DMS53 (cell line): ENCODE measurements around the gene ZCCHC3.
"Not testable (repeated sequence)": the region's sequence is repeated elsewhere in the genome, so short reads cannot be mapped to it uniquely, and the experiment has no call there.

Experiments used
- DNase-seq: peaks from one replicate; lab custom pipeline; 2025; lab: John Stamatoyannopoulos, UW

The ZCCHC3 gene, protein sequence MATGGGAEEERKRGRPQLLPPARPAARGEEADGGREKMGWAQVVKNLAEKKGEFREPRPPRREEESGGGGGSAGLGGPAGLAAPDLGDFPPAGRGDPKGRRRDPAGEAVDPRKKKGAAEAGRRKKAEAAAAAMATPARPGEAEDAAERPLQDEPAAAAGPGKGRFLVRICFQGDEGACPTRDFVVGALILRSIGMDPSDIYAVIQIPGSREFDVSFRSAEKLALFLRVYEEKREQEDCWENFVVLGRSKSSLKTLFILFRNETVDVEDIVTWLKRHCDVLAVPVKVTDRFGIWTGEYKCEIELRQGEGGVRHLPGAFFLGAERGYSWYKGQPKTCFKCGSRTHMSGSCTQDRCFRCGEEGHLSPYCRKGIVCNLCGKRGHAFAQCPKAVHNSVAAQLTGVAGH

DNA sequence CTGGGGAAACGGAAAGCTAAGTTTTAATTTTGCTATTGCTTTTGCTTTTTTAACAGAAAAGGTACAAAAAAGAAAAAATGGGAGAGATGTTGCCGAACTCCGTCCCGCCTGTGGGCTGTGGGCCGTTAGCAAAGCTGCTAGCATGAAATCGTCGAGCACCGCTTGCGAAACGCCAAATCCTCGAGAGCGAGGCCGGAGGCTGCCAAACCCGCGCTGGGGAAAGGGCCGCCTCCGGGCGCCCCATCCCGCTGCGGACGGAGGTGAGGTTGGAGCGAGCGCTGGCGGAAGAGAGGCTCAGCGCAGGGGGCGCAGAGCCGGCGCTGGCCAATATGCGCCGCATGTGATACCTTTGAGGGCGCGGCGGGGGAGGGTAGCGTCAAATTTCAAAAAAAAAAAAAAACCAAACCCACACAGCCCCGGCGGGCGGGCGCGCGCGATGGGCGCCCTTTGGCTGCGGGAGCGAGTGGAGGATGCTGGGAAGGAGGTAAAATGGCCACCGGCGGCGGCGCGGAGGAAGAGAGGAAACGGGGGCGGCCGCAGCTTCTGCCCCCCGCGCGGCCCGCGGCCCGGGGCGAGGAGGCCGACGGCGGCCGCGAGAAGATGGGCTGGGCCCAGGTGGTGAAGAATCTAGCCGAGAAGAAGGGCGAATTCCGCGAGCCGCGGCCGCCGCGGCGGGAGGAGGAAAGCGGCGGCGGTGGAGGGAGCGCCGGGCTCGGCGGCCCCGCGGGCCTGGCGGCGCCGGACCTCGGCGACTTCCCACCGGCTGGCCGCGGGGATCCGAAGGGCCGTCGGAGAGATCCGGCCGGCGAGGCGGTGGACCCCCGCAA, at the start of gene ZCCHC3:
ZCCHC3 (plus strand) TSS at position 473 of the 827 bp plus-strand sequence; CDS start at position 490, 17 bp downstream.
- peak; percentile 97 for DNase-seq

DNA sequence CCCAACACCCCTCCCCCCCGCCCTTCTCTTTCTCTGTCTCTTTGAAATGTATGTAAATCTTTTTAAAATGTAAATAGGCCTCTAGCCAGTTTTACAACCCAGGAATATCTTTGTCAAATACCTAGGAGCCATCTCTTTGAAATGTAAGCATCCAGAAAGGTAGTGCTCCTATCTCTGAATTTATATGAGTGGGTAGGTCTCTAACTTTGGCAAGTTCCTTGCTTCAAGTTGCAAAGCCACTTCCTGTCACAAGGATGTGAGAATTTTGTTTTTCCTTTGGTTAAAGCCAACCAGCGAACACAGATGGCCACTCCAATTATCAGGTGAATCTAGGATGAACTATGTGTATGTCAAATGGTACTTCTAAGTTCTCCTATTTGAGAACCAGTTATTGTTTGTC, 46.0 kb upstream of the ZCCHC3 start:
- DNase-seq = no peak

DNA sequence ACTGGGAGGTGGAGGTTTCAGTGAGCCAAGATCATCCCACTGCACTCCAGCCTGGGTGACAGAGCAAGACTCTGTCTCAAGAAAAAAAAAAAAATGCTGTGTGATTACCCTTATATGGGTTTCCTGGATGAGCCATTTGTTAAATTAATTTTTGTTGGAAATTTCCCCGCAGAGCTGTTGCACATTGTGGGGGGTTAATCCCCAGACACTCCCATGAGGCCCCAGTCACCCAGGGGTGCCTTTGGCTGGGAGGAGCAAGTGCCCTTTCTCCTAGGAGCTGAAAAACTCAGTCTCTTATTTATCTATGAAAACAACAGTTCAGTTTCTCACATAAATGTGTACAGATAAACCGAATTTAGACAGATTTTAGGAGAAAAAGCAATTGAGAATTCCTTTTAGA, 44.6 kb upstream of the ZCCHC3 start:
- DNase-seq = no peak

DNA sequence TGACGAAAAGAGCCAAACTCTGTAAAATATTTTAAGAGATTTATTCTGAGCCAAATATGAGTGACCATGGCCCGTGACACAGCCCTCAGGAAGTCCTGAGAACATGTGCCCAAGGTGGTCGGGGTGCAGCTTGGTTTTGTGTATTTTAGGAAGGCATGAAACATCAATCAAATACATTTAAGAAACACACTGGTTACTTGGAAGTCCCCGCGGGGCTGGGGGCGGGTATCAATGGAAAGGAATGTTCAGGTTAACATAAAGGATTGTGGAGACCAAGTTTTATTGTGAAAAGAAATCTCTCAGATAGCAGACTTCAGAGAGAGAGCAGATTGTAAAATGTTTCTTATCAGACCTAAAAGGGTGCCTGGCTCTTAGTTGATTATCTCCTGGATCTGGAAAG, 43.9 kb upstream of the ZCCHC3 start:
- not testable (repeated sequence) for DNase-seq

DNA sequence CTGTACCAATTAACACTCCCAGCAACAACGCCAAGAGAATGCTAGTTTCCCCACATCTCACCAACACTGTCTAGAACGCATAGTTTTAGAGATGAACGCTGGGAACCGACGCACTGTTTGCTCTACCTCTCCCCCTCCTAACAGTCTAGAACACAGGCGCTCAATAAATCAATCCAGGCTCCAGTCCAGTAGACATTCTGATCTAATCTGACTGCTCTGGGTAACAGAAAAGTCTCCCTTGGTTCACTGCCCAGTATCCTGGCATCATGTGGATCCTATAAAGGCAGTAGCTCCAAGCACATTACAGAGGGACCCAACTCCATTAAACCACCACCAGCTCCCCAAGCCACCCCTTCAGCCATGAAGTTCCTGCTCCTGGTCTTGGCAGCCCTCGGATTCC, 40.0 kb upstream of the ZCCHC3 start, which contains the start of gene DEFB132:
DEFB132 (plus strand) TSS at position 306 of the 400 bp plus-strand sequence; CDS start at position 361, 55 bp downstream.
- DNase-seq = no peak

DNA sequence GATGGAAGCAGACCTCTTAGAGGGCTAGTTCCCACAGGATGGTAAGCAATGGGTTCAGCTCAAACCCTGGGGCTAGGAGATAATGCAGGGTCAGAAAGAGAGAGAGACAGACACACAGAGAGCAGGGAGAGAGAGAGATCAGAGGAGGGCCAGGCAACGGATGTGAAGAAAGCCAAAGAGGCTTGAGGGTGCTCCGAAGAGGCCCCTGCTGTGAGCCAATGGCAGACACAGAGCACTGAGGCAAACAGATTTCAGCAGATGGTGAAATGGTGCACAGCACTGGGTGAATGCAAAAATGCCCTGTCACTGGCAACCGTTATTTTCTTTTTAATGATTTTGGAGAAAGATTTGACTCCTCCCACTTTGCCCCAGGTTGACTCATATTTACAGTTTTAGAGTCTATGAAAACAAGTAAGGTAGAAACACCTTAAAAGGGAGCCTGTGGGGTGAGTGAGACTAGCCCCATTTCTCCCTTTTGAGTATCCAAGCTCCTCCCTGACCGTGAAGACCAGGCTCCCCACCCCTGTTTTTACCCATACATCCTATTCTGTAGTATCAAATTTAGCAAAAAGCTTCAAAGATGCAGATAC, 39.0 kb upstream of the ZCCHC3 start:
- no peak for DNase-seq

DNA sequence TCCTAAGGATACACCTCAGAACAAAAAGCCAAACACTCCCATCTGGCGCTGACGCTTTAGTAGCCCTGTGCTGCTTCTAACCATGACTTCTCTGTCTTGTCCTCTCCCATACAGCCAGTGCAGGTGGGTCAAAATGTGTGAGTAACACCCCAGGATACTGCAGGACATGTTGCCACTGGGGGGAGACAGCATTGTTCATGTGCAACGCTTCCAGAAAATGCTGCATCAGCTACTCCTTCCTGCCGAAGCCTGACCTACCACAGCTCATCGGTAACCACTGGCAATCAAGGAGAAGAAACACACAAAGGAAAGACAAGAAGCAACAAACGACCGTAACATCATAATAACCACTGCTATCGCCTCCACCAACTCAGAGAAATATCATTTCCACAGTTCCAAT, 38.4 kb upstream of the ZCCHC3 start:
- no peak for DNase-seq

DNA sequence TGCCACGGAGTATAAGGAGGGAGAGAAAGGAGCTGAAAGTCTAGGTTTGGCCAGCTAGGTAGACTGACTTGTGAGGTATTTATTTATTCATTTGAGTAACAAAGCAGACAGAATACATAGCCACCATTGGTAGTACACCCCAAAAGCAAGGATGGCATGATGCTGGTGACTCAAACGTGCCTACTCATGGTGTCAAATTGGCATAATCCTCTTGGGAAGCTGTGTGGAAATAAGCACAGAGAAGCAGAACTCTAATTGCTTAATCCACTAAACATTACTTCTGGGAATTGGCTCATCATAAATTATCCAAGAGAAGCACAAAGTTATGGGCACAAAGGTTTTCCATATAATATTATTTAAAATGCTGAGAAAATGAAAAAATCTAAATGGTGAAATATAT, 37.4 kb upstream of the ZCCHC3 start:
- no peak for DNase-seq

DNA sequence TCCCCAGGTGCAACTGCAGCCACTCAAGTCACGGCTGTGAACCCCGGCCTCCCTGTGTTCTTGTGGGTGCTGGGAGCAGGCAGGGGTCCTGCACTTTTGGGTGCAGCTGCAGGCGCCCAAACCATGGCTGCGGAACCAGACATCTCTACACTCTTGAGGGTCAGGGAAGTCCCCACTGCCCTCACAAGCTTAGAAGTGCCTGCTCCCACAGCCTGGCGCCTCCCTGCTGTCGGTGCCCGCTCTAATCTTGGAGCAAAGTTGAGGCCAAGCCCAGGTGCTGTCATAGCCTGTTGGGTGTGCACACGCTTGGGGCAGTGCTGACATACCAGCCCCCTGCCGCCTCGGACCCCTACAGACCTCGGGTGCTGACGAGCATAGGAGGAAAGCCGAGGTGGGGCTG, 33.7 kb upstream of the ZCCHC3 start:
- DNase-seq = no peak

DNA sequence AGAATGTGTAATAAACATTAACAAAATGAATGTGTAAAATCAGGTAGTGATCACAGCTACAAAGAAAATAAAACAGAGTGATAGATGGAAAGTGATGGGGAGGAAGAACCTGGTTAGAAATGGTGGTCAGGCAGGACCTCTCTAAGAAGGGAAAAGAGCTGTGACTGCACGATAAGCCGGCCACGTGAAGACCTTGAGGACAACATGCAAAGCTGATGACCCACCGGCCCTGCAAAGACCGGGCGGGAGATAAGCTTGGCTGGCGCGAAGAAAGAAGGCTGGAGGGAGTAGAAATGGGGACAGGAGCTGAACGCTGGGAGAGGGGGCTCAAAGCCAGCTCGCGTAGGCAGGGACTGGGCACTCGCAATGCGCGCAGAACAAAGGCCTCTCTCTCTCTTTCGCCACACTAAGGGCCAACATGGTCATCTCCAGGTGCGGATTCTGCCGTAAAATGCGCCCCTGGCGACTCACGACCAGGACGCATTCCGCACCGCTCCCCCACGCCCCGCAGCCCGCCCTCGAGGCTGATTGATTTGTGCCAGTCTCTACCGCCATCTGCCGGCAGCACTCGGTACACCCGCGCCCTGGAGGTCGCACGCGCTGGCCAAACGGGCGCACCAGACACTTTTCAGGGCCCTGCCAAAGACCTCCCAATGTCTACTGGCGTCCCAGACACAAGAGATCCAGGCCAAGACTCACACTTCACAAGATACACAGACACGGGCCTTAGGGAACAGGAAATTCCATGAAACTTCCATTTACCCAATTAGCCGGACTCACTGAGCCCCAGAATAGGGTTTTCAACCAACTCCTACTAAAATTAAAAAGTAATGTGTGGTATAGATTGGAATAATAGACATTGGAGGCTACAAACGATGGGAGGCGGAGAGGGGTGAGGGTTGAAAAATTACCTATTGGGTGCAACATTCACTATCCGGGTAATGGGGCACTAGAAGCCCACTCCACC, 30.5 kb upstream of the ZCCHC3 start:
- peak; percentile 96 for DNase-seq

DNA sequence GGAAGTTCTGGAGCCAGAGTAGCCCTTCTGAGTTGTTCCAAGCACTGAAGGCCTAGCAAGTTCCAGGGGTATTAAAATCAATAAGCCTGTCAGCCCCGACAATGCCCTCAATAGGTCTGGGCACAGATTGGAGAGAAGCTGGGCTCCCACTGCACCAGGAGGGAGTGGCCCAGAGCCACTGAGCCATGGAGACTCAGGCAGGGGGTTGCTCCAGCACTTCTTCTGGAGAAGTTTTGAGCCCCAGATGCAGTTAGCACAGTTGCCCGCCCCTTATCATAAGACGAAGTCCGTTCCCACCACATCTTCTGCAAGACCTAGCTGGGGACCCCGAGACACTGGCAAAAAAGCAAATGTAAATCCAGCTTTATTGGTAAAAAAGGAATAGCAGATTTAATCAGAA, 26.9 kb upstream of the ZCCHC3 start:
- no peak for DNase-seq

DNA sequence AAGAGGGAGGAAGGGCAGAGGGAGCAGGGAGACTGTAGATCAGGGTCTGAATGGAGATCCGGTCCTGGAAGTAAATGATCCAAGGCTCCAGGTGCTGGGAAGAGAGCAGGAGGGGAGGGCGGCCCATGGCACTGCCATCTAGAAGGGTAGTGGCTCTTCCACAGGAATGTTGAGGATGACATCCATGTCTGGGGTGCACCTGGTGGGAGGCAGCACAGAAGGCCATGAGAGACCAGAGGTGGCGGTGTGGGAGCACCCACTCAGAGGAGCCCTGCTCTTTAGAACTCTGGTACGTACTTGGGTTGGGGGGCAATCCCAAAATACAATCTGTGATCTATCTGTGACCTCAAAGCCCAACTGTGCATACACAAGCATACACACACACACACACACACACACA, 26.3 kb upstream of the ZCCHC3 start:
- DNase-seq = no peak

DNA sequence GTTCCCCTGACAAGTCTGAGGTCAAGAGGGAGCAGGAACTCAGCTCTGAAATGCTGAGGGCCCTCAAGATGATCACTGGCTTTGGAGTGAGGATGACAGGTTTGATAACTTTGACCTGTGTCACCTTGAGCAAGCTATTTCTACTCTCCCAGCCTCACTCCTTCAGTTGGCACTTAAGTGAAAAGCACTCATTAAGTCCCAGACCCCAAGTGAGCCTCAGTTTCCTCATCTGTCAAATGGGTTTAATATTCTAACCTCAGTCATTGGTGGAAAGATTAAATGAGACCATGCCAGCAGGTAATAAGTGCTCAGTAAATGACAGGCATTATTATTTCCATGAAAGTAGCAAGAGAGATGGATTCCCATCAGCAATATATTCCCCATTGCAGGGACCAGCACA, 25.8 kb upstream of the ZCCHC3 start:
- DNase-seq = no peak

DNA sequence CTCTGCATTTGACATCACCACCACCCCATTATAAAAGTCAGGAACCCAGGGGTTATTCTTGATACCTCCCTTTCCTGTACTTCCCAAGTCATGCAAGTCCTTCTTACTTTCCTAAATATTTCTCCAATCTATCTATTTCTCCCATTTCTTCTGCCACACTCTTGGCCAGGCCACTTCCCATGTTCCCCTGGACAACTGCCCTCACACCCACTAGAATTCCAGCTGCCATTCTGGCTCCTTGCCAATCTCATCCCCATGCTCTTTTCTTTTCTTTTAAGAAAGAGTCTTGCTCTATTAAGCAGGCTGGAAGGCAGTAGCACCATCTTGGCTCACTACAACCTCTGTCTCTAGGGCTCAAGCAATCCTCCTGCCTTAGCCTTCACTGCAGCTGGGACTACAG, 24.7 kb upstream of the ZCCHC3 start:
- no peak for DNase-seq

DNA sequence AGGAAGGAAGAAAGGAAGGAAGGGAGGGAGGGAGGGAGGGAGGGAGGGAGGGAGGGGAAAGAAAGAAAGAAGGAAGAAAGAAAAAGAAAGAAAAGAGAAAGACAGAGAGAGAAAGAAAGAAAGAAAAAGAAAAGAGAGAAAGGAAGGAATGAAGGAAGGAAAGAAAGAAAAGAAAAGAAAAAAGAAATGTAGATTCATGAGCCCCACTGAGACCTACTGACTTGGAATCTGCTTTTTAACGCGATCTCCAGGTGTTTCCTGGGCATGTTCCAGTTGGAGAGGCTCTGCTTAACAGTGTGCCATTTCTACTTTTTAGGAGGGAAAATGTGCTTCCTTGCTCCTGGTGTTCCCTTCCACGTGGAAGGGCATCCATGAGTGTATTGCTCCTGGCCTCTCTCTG, 23.5 kb upstream of the ZCCHC3 start:
- DNase-seq = no peak

DNA sequence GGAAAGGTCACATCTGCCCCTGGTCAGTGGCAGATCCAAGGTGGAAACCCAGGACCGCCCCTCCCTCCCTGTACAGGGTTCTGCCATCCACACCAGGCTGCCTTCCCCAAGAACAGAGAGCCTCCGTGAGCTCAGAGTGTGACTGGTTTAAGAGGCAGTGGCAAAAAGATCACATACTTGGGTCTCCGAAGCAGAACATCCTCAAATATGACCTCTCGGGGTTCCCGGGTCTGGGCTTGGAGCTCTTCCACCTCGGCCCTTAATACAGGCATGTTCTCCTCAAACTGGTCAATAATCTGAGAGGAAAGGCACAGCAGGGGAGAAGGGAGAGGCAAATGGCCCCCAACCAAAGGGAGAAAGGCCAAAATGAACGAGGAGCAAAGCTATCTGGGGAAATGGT, 21.6 kb upstream of the ZCCHC3 start:
- DNase-seq = no peak

DNA sequence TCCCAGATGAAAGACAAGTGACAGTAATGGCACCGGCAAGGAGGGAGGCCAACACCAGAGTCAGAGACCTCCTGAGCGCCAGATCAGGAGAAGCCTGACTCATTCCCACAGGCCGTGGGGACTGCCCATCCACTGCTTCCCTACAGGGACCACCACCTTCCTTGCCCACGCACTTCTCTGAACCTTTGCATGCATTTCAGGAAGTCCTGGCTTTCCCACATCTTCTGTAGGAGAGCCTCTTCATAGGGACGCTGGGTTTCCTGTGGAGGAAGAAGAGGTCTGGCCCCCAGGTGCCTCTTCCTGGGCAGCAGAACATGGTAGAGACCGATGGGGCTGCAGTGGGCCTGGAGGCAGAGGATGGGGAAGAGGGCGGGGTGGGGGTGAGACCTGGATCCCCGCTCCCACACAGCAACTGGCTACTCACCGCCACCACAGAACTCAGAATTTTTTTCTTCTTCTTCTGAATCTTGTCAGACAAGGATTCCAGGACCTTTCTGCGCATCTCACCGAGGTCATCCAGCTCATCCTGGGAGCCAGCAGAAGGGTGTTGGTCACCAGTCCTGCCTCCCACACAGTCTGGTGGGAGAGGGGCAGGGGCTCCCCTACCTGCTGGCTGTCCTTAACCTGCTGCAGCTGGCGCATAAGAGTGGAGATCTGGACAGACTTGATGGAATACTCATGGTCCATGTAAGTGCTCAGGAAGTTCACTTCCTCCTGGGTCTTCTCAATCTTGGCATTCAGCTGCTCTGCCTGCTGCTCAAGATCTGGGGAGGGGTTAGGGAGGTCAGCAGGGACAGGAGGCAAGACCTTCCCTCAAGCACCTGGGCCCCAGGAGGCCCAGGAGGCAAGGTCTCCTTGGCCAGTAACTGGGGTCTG, 20.5 kb upstream of the ZCCHC3 start:
- no peak for DNase-seq

DNA sequence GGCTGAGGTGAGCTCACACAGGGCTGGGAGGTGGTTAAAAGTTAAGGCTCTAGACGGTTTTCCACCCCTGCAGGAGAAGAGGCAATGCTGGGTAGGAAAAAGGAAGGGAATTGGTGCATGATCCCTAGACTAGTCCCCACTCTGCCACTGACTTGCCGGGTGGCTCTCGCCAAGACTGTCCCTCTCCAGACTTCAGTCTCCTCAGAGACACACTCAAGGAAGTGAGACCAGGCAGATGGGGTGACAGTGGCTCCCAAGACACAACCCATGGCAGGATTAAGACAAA, 19.9 kb upstream of the ZCCHC3 start:
- no peak for DNase-seq

DNA sequence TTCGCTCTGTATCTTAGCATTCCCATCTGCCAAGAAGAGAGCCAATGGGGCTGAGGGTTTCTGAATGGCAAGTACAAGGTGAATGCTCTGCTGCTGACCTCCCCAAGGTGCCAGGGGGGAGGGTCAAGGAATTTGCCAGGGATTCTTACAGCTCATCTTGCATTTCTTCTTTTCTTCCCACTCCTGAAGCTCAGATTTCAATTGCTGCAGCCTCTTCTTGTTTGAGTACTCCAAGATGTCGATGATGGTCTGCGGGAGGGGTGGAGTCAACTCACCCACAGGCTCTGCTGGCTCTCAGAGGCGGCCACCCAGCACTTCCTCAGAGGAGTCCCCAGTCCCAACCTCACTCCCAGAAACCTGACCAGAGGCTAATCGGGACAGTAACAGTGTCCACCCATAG, 19.2 kb upstream of the ZCCHC3 start:
- DNase-seq = no peak

DNA sequence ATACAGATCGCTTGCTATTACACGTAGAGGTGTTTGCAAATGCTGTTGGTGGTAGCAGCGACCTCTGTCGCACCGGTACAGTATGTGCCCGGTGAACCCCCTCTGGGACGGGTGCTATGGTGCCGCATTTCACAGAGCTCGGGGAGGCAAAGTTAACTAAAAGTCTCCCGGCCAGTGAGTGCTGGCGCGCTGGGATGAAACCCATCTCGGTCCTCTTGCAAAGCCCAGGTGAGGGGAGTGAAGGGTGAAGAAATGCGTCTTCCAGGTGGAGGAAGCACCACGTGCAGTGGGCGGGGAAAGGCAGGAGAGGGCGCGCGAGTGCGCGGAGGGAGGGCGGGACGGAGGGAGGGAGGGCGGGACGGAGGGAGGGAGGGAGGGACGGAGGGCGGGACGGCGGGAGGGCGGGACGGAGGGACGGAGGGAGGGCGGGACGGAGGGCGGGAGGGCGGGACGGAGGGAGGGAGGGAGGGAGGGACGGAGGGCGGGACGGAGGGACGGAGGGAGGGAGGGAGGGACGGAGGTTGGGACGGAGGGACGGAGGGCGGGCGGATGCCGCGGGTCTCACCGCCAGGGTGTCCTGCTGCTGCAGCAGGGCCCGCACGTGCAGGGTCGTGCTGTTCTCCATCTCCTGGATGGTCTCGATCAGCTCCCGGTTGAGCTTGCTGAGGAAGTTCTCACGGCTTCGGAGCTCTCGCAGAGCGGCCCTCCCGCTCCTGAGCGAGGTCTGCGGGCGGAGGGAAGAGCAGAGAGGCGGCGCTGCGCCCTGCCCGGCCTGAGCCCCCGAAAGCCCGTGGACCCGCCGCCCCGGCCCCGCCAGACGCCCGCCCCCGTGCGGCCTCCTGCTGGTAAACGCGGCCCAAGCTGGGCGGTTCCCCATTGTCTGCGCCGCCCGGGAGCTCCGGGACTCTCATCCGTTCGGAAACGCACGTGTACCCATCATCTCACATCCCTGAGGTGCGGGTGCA, 18.5 kb upstream of the ZCCHC3 start:
- no peak for DNase-seq
